Limb (tissue), 2 donors: ENCODE measurements around the gene EPB41L2.

Experiments used
- DNase-seq, 2 donors: peaks; one replicate each; pipeline ENCODE4 v3.0.0-alpha.2; 2016; ENCODE audit errors: extremely low spot score in 2 of 2

Gene EPB41L2

DNA sequence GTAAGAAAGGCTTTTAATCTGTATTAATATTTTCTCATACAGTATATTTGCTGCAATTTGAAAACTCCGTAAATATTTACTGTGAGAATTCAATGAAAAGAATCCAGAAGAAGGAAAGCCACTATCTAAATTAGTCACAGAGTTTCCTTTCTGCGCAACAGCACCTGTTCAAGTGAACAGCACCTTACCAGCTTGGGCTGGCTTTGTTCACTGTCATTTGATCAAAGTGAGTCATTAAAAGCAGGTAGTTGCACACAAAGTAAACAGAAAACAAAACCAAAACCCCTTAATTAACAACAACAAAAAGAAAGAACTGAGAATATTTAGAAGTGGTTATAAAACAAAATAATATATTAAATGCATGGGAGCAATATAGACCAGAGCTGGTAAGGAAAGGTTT lies 223.0 kb downstream of the EPB41L2 start:
- DNase-seq, result no peak

DNA sequence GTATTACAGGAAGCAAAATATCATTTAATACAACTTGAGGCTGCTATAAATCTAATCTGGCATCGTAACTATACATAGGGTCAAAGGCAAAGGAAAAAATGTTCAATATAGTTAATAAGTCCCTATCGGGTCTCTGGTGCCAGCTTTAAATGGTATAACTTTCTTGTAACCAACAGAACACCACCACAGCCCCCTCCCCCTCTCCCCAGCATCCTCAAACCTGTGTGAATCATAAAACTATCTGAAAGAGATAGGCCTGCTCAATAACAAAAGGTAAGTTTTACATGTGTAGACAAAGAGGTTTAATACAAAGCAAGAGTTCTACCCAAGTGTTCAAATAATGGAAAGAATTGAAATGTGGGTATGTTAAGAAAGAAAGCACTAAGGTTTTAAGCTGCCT lies 223.7 kb downstream of the EPB41L2 start:
- DNase-seq, result no peak

DNA sequence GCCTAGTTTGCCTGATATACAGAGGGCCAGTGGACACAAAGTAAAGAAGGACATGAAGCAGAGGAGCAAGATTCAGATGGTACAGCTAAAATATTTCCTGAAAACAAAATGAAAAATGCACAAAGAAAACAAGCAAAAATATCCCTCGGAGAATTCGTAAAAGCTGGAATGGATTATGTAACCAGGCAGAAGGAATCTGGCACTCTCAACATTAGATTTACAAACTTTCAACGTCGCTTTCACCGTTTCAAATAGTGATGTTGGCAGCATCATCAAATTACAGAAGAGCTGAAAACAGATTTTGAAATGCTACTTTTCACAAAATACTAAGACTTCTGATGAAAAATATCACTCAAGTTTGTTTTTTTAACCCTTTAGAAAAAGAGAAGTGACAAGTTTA lies 224.1 kb downstream of the EPB41L2 start:
- DNase-seq, result no peak

DNA sequence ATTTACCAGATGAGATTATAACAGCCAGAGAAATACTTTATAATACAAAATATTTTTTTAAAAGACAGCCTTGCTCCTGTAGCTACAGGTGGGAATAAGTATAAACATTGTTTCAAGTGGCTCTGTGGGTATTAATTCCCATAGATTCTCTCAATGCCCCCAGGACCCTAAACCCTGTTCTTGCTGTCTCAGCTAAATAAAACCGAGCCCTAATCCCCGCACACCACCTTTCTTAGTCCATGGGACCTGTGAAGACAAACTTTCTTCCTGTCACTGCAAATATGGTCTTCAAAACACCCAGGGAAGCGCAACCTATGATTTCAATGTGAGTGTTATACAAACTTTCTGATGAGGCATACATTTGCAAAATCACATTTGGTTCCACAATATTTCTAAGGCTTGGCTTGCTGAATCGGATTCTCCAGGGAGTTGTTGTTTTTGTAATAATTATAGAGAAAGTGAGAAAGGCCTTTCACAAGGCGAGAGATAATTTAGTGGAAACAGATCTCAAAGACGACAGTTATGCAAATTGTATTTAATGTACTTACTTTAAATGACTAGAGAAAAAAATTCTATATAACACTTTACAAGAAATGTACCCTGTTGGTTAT lies 224.7 kb downstream of the EPB41L2 start:
- DNase-seq, result no peak

DNA sequence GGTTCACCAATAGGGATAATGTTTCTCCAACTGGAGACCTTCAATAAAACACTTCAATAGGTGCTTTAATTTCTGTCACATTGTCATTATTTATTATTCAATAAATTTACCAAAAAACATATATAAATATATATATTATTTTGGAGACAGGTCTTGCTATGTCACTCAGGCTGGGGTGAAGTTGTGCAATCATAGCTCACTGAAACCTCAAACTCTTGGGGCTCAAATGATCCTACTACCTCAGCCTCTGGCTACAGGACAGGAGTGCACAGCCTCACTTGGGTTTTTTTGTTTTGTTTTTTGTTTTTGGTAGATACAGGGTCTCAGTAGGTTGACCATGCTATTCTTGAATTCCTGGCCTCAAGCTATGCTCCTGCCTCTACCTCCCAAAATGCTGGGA lies 226.0 kb downstream of the EPB41L2 start:
- no peak for DNase-seq

DNA sequence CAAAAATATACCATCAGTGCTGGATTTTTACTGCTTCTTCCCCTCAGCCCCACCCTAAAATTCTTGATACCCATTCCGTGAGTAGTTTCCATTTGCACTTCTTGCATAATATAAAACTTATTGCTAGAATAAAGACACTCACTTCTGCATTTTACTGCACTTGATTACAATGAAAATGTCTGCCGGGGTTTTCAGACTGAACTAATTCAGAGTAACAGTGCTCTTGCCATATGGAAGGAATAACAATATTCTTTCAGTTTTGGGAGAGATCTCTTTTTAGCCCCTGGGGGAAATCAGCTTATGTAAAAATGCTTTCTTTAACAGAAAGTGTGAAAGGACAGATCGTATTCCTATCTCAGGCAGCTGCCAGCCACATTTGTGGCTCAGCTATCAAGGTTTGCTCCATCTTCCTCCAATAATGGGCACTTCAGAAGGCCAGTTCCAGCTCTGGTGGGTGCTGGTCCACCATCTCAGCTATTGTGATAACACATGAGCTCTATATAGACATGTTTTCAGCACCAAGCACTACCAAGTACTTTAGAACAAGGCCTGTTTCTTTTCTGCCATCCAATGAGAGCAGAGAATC lies 226.9 kb downstream of the EPB41L2 start:
- no peak for DNase-seq

DNA sequence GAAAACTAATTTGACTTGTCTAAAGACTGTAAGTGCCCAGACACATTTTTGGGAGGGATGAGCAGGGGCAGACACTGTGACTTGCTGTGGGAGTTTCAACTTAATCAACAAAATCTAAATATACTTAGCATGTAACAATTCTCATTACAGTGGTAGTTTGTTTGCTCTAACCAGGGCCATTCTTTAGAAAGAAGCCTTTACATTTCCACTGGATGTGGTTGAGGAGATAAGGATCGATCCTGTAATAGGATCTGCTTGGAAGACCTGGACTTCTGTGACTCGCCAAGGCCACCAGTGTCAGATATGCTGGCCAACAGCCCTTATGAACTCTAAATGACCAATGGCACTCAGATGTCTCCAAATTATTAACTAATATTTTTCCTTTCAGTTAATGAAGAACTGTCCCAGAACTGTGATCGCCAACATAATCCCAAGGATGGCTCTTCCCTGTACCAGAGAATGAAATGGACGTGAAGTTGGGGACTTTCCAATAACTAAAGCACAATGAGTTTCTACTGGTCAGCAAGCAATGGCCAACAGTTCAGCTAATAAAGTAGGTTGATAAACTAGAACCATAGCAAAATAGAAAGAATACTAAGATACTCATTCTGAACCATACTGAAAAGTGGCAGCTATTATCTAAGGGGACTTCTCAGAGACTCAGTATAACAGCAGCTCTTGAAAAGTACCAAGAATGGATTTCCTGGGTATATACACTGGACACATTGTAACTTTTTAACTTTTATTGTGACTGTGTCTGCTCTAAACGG lies 228.4 kb downstream of the EPB41L2 start:
- DNase-seq, result no peak

DNA sequence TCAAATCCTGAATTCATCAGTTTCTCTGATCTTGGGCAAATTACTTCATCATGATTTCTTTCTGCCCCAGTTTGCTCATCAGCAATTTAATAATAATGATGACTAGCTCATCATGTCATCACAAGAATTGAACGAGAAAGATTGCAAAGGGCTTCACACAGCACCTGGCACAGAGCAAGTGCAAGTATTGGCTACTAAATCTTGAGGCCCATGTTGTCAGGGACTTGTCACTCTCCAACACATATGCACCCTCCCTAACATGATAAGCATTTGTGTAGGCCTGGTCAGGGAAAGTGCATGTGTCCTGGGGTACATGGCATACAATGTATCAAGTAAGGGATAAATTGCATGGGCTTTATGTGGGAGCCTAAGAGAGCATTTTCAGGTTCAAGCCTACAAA lies 229.5 kb downstream of the EPB41L2 start:
- DNase-seq, result no peak

DNA sequence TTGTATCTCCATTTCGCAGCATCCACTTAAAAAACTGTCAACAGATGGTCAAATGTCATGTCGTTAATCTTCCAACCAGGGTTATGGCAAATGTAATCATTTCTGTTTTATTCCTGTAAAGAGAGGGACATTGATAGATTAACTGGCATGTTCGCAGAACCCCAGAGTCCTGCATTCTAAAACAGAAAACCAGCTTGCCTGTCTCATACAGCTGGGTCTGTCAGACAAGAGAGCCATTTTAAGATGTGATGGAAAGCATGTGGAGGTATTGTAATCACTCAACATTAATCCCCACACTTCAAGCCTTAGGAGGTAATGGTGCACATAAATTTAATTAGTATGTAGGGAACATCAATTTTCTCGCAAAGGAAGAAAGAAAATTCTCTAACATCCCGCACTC lies 231.4 kb downstream of the EPB41L2 start:
- no peak for DNase-seq

DNA sequence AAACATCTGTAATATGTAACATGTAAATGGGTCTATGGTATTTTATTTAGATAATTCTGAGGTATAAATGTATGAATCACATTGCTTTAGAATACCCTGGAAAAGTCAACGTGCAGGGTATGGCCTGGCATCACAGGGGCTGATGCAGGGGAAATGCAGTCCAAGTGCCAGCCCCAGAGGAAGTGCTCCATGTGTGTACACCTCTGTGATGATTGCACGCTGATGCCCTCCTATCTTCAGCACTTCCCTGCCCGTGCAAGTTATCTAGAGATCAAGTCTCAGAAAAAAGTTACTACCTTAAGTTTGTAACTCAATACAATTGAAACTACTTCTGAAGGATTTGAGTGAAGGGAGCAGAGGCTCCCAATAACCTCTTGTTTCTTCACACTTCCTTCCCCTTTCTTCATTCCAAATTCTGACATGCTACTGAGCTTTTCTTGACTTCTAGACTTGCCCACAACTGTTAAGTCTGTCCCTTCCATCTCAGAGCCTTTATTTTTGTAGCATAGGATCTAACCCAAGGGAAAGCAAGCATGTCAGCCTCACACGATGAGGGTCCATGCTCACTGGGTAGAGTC lies 233.6 kb downstream of the EPB41L2 start:
- DNase-seq, result no peak

DNA sequence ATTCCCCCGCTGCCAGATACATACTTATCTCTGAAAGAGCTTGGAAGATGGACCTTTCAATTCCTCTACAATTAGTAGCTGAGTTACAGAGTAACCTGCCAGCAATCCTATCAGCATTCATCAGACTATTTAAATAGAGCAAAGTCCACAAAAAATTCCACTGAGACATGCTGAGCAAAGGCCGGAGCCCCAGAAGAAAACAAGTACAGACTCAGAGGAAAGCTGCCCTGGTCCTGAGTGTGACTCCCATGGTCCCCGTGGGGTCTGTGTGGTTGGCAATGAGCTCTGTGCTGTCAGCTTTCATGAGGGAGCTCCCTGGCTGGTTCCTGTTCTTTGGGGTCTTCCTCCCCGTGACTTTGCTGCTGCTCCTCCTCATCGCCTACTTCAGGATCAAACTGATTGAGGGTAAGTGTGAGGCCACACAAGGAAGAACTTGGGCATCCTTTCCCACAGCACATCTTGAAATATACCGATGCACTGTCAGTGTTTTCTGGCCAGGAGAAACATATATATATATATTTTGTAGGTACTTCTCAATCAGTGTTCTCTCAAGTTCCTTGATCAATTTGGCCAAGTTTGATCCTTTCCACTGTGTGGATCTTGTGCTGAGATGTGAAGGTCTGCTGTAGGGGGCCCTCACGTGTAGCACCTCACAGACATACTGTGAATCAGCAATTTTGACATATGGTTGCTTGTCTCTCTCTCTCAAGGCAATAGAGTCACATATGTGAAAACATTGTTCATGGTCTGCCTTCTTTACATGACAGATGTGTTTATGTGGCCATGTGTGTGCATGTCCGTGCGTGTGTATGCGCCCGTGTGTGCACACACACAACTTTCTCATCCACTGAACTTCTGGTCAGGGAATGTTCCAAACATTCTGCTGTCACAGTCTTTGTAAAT lies 235.5 kb downstream of the EPB41L2 start, which contains the start of gene SMLR1:
SMLR1 (plus strand) TSS at position 160 of the 903 bp plus-strand sequence; CDS start at position 168, 8 bp downstream.
- DNase-seq, result no peak

DNA sequence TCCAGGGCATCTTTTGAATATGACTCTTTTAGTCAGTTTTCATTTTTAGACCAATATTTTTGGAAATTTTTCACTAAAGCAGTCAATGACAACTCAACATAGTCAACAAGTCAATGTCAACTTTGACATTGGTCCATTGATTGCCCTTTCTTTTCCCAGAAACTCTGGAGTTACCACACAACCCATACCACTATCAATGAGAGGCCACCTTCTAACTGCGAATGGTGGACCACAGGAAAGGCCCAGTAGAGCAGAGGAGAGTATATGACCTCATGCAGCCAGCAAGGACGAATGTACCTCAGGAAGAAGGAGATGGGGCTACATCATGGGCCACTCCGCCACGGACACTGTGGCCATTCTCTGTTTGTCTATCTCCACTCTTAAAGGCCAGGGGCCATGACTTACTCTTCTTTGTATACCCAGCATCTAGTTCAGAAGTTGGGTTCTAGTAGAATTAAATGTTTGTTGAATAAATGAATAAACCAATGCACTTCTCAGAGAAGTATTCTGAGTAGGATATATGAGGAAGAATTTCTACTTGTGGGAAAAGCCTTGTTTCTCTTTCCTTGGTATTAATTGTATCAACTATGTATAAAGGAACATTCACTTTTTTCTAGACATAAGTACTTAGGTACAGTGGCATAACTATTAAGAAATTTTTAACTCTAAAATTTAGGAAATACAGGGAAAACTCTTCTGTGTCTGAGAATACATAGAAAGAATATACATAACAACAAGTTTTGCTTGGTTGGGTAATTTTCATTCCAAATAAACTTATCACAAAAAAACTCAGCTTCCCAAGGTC lies 236.4 kb downstream of the EPB41L2 start:
- DNase-seq, result no peak

DNA sequence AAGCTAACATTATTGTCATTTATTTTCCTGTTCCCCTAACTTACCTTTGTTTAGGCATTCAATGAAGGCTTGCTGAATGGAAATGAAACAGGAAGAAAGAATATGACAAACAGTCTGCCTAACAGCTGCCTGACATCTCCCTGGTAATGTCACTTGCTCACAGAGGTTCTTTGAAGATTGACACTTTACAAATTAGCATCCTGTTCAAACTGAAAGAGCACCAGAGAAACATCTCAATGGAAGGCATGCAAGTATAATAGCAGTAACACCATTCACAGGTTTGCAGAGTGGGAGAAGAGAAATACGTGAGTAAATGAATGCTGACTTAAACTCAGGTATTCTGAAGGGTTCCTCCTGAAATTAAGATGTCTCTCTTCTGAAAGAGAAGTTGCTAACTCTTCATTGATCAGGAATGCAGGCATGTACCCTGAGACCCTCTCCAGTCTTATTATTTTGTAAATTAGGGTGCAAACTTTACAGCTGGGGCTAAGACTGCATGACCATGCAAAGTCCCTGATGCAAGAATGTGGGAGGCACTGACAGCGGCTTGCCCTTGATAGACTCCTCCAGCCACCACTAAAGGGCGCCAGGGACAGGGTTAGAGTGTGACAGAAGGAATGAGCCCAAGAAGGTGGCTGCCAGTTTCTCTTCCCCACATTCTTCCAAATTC lies 237.1 kb downstream of the EPB41L2 start:
- no peak for DNase-seq

DNA sequence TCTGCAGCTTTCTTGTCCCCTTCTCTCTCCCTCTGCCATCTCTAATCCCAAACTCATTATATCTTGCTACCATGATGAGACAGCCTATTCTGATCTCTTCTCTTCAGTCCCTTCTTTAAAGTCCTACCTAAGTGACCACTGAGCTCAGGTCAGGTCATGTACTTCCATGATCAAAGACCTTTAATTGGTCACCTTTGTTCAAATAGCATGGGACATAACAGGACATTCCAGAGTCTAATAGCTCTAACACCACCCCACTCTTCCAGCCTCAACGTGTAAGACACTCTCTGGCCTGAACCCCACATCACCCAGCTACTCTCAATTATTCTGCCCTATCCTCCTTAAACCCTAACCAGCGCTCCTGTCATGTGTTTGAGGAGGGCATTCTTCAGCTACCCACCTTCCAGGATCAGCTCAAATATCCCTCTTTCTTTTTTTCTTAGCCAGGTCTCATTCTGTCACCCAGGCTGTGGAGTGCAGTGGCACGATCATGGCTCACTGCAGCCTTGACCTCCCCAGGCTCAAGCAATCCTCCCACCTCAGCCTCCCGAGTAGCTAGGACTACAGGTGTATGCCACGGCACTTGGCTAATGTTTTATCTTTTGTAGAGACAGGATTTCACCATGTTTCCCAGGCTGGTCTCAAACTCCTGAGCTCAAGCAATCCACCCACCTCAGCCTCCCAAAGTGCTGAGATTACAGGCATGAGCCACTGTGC lies 237.9 kb downstream of the EPB41L2 start:
- no peak for DNase-seq

DNA sequence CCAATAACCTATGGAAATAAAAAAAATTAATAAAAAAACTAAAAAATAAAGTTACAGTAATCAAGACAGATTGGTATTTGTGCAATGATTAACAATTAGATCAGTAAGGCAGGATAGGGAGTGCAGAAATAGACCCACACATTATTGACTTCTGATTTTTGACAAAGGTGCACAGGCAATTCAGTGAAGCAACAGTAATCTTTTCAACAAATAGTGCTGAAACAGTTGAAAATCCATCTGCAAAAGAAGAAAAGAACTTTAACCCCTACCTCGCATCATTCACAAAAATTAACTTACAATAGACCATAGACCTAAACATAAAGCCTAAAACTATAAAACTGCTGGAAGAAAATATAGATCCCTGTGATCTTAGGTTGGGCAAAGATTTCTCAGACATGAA lies 240.3 kb downstream of the EPB41L2 start:
- no peak for DNase-seq

DNA sequence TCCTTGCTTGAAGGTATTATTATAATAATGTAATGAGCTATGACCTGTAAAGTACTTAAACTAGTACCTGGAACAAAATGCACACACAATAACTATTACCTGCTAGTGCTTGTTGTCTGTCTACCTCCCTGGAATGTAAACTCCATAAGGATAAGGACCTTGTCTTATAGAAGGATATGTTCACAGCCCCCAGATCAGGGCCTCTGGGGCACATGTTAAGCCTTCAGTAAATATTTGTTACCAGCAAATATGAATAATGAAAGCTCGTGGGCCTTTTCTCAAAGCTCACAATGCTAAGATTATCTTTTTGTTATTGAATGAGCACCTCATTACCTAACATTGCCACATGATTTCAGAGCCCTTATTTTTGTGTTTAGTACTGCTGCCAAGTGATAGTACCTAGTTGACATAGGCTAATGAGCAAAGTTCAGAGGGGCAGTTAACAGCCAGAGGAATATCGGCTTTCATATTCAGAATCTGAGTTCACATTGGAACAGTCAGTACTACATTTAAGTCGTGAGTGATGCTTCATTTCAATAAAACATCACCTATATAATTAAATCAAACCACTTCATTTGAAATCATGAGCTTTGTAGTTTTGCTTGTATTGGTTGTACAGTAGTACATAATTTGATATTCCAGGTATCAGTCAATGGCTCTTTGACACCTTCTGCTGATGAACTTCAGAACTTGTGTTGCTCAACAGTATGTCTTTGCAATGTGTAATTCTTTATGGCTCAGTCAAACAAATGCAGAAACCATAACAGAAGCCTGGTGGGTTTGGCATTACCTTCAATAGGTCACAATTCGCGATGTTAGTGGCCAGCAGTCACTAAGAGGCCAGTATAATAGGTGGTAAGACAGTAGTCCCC lies 247.6 kb downstream of the EPB41L2 start:
- DNase-seq, result no peak

DNA sequence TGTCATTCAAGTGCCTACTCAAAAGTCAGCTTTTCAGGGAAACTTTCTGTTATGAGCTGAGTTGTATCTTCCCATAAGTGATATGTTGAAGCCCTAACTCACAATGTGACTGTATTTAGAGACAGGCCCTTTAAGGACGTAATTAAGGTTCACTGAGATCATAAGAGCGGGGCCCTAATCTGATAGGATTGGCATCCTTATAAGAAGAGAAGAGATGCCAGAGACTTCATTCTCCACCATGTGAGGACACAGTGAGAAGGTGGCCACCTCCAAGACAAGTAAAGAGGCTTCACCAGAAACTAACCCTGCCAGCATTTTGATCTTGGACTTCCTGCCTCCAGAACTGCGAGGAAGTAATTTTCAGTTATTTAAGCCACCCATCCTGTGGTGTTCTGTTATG lies 248.5 kb downstream of the EPB41L2 start:
- DNase-seq, result no peak

DNA sequence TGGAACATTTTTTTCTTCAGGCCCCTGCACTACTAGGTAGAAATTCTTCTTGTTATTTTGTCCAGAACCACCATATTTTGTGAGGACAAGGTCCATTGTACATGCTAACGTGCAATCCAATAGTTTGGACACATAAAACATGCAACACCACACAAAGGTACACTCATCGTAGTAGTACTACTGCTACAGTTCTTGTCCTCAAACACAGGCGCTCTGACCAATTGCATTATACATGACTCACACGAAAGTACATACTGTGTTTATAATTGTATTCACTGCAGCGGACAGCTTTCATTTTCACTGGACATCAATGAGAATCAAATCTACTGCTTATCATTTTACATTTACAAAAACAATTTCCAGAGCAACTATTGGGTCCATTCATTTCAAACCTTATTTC lies 251.1 kb downstream of the EPB41L2 start:
- no peak for DNase-seq
